Fibroblast of the aortic adventitia (primary cell): ENCODE measurements around the gene IDE. TPM values are rescaled to one million over a fixed set of nuclear protein-coding genes. Genes with fewer than 3 reads are reported as not detected.
"Not testable (repeated sequence)": the region's sequence is repeated elsewhere in the genome, so short reads cannot be mapped to it uniquely, and the experiment has no call there.

ENCODE experiments used
- DNase-seq: peaks from one replicate; pipeline ENCODE4 v3.0.0-alpha.2; 2010; ENCODE audit warnings: low read depth
- H3K4me3 ChIP-seq: 2 replicates; pipeline ENCODE4 v1.5.1; 2011; ENCODE audit warnings: low read depth, mild to moderate bottlenecking, control low read depth, low read length, moderate library complexity
- total RNA-seq: library from RNA; depleted of rRNA; stranded (reverse); fragments of >200 nt; gene quantifications from 2 replicates; pipeline ENCODE4 v1.2.3, GENCODE V29; 2012; ENCODE audit warnings: low replicate concordance
- TF ChIP-seq, protein P1 (sequence below): IDR thresholded peaks from 2 replicates; pipeline ENCODE4 v1.5.1; 2011; ENCODE audit warnings: mild to moderate bottlenecking, low read length, control low read depth, inconsistent platforms; ENCODE audit not compliant: insufficient read depth

IDE gene
- total RNA-seq, 1 donor, result 44.7 TPM

DNA sequence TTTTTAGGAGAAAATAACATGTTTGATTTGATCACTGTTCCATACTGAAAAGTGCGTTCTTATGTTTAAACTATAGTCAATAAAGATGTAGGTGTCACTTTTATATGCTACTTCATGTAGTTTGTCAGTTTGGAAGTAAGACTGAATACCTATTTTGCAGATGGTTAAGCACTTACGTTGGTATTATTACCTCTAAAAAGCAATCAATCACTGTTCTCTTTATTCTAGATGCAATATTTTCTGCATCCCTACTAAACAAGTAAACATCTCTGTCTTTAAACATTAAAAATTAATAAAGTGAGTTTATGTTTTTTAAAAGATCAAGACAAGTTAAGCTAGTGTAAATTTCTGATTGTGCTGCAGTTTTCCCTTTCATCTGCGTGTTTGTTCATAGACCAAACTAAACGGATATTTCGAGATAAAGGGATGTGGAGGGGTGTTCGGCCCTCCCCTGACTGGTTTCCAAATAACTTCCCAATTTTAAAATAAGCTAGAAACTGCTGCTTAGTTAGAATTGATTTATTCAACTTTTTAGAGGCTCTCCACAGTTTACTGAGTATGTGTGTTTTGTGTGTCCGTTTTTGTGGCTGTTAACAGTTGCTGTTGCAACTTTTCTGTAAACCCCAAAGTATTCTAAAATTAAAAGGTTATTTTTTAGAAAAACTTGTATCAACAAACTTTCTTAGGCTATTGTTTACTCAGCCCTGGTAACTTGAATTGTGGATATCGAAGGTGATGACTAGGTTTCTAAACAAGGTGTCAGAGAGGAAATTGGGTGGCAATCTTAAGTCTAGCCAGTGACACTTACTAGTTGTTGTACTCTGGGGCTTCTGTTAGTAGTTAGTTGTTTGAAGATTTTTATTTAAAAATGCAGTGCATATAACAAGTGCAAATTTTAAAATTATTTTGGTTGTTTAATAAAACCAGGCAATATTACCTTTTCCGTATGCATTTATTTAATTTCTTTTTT, 20.0 kb upstream of the IDE start:
- peak; percentile 16 for DNase-seq
- peak overlapping the region; percentile 75 for H3K4me3 ChIP-seq
- TF ChIP-seq, protein P1, sequence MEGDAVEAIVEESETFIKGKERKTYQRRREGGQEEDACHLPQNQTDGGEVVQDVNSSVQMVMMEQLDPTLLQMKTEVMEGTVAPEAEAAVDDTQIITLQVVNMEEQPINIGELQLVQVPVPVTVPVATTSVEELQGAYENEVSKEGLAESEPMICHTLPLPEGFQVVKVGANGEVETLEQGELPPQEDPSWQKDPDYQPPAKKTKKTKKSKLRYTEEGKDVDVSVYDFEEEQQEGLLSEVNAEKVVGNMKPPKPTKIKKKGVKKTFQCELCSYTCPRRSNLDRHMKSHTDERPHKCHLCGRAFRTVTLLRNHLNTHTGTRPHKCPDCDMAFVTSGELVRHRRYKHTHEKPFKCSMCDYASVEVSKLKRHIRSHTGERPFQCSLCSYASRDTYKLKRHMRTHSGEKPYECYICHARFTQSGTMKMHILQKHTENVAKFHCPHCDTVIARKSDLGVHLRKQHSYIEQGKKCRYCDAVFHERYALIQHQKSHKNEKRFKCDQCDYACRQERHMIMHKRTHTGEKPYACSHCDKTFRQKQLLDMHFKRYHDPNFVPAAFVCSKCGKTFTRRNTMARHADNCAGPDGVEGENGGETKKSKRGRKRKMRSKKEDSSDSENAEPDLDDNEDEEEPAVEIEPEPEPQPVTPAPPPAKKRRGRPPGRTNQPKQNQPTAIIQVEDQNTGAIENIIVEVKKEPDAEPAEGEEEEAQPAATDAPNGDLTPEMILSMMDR, result no peak

DNA sequence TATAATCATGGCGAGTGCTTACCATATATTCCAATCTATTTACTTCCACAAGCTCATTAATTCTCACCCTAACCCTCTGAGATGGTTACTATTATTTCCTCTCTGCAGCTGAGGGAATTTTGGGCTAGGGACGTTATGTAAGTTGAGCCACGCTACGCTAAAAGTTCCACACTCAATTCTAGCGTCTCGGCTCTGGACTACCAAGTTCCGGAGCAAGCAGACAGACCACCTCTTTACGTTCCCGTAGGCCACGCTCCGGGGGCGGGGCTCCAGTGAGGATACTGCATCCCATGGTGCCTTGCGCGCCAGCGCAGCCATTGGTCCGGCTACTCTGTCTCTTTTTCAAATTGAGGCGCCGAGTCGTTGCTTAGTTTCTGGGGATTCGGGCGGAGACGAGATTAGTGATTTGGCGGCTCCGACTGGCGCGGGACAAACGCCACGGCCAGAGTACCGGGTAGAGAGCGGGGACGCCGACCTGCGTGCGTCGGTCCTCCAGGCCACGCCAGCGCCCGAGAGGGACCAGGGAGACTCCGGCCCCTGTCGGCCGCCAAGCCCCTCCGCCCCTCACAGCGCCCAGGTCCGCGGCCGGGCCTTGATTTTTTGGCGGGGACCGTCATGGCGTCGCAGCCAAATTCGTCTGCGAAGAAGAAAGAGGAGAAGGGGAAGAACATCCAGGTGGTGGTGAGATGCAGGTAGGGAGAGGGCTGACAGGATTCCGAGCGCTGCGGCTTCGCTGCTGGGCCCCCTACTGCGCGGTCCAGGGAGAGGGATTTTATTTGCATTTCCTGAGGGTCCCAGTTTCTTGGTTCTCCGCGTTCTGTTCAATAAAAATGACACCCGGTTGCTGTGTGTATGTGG, 19.1 kb upstream of the IDE start, which contains the start of gene KIF11:
Gene KIF11, plus strand, starts transcription at position 370 of the 858 bp plus-strand sequence. Its CDS starts 246 bp downstream, at position 616.
- TF ChIP-seq, protein P1, result no peak
- peak; percentile 96 for DNase-seq
- H3K4me3 ChIP-seq, result peak within 1 kb of the TSS; percentile 75

DNA sequence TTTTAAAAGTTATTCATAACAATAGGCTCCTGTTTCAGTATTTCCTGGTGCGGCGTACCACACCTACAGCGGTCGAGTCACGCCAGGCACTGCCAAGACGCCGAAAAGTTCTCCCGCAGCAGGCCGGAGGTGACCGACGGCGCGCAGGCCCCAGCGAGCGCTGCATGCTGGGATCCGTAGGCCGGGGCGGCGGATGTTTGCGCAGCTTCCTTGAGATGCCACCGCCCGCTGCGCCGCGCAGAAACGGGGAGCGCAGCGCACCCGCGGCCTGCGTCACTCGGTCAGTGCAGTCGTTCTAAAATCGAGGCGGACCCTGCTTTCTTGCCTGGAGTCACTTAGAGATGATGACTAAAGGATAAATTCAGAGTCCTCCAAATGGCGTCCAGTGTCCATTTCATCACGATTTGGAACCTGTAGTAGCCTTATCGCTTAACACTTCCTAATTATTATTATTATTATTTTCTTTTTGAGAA, 17.7 kb upstream of the IDE start:
- TF ChIP-seq, protein P1, result no peak
- DNase-seq, result peak; percentile 93
- peak overlapping the region; percentile 75 for H3K4me3 ChIP-seq

DNA sequence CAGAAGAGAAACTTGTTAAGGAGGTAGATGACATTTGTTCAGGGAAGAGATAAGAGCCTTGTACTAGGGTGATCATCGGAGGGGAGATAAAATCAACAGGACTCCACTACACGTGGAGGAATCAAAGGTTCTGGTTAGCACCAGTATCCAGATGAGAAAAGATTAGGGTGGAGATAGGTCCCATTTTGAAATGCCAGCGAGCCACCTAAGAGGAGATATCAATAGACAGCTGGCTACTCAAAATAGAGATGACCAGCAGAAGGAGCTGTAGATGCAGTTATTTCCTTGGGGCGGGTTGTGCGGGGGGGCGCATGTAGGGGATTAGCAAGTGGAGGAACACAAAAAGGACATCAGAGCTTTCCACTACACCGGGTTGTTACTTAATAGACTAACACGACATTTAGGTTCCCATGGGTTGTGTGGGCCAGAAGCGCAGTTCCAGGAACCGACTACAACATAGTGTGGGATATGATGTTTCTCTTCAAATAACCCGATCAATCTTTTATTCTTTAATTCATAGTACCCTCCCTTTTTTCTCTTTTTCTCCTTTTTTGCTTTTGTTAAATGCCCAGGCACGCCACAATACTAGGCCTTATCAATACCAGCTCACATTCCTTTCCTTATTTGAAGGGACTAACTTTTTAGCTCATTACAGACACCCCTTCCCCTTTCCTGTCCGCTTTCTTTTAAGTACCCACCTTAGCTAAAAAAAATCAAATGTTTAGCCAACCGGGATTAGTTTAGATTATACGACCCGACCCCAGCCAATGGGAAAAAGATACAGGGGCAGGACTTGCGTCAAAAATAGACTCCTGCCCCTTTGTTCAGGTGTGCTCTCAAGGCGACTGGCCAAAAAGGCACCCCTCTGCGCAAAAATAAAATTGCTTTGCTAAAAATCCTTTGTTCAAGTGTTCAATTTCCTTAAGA, 17.0 kb upstream of the IDE start:
- peak overlapping the region; percentile 75 for H3K4me3 ChIP-seq
- DNase-seq, result peak; percentile 74
- TF ChIP-seq, protein P1, result peak; percentile 55

DNA sequence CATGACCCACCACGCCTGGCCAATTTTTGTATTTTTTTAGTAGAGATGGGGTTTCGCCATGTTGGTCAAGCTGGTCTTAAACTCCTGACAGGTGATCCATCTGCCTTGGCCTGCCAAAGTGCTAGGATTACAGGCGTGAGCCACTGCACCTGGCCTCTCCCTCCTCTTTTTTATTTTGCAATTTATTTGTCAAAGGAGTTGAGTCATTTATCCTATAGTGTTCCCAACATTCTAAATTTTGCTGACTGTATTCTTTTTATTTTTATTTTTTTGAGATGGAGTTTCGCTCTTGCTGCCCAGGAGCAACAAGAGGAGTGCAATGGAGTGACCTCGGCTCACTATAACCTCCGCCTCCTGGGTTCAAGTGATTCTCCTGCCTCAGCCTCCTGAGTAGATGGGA, 8.5 kb upstream of the IDE start:
- not testable (repeated sequence) for DNase-seq, H3K4me3 ChIP-seq

DNA sequence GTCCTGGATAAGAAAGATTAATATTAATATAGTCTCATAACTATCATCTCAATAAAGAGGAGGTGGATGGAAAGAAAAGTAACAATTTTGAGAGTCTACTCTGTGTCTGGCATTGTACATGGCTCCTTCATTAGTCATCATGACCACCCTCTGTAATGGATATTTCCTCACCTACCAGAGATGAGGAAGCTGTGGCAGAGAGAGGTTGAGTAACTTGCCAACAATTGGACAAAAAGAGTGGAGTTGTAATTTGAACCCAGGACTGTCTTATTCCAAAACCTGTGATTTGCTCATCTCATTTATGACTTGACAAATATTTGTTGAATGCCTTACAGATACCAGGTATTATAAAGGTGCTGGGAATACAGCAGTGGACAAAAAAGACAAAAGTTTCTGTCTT, 2.1 kb upstream of the IDE start:
- no peak overlapping the region for H3K4me3 ChIP-seq
- TF ChIP-seq, protein P1, result no peak
- peak; percentile 37 for DNase-seq
